ENCODE data around the gene ABLIM1. TPM values are rescaled to one million over a fixed set of nuclear protein-coding genes. Genes with fewer than 3 reads are reported as not detected.

Gene ABLIM1
- total and polyA plus RNA-seq, 2 of the 13 experiments (the other 11 are each of a cell fraction or from before 2014, with no cell fraction given) = 59.4 to 92.7 TPM

GRCh38 chr10:114646426-114646825 lies 11.6 kb downstream of the ABLIM1 start:
- TF ChIP-seq, protein P1, sequence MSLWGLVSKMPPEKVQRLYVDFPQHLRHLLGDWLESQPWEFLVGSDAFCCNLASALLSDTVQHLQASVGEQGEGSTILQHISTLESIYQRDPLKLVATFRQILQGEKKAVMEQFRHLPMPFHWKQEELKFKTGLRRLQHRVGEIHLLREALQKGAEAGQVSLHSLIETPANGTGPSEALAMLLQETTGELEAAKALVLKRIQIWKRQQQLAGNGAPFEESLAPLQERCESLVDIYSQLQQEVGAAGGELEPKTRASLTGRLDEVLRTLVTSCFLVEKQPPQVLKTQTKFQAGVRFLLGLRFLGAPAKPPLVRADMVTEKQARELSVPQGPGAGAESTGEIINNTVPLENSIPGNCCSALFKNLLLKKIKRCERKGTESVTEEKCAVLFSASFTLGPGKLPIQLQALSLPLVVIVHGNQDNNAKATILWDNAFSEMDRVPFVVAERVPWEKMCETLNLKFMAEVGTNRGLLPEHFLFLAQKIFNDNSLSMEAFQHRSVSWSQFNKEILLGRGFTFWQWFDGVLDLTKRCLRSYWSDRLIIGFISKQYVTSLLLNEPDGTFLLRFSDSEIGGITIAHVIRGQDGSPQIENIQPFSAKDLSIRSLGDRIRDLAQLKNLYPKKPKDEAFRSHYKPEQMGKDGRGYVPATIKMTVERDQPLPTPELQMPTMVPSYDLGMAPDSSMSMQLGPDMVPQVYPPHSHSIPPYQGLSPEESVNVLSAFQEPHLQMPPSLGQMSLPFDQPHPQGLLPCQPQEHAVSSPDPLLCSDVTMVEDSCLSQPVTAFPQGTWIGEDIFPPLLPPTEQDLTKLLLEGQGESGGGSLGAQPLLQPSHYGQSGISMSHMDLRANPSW (CRISPR knock-in tag; IDR thresholded peaks at IDR 0.05; ENCODE audit: borderline replicate concordance) = no peak
- TF ChIP-seq CEBPZ (IDR thresholded peaks at IDR 0.05; ENCODE audit: low read length) = no peak
- BruUV-seq (replicated peaks) = no TSS peak
- FAIRE-seq (no peak), ATAC-seq (no peak), DNase-seq (ENCODE audit: low spot score) (no peak)
- 32% methylated on average over 5 of the region's 5 CpGs for WGBS (ENCODE audit: low lambda C conversion rate)
- H3K4me2 ChIP-seq (ENCODE audit: low read depth, low read length) = no peak overlapping the region
- H2AFZ ChIP-seq (ENCODE audit: low read length) = no peak overlapping the region
- no peak overlapping the region for H3K27ac ChIP-seq (ENCODE audit: extremely low read length, insufficient read depth, low read length)
- in situ Hi-C loops (cut with HindIII; ENCODE audit: extremely low pct_ligation_motif_present, low pct_unique_long_range_greater_than_20kb) = no loop called here
- no peaks in the 10 kb centered on the region for H3K9me3 ChIP-seq (ENCODE audit: low read length)
- no peaks in the 10 kb centered on the region for H3K36me3 ChIP-seq (replicated peaks in 1 of 2; ENCODE audit: control insufficient read depth in 1 of 2, insufficient read depth in 2 of 2, low read length in 2 of 2)
- H3K9ac ChIP-seq (ENCODE audit: insufficient read depth, low read depth, low read length) = no peak overlapping the region
- H3K4me1 ChIP-seq (ENCODE audit: insufficient read depth, low read length) = peaks cover 37% of the 10 kb centered on the region
- intact Hi-C loops (cut with micrococcal nuclease; ENCODE audit: unreplicated experiment) = no loop called here
- ChIA-PET CTCF (ENCODE audit: low intra/inter-chr PET ratio, low total read pairs) (no interaction called here), POLR2A (no interaction called here)
- H4K20me1 ChIP-seq (ENCODE audit: insufficient read depth, low read length) = no peaks in the 10 kb centered on the region
- H3K4me3 ChIP-seq (replicated peaks in 1 of 3; ENCODE audit: insufficient read depth in 1 of 3, low read depth in 2 of 3, low read length in 3 of 3) = no peak overlapping the region
- no peaks in the 10 kb centered on the region for H3K27me3 ChIP-seq (ENCODE audit: control insufficient read depth in 1 of 2, insufficient read depth in 2 of 2, low read length in 2 of 2)
- no peaks in the 10 kb centered on the region for H3K79me2 ChIP-seq (ENCODE audit: insufficient read depth, low read length)

All from HepG2 (cell line).